ENCODE data around the gene FAM107B. TPM values are rescaled to one million over a fixed set of nuclear protein-coding genes. Genes with fewer than 3 reads are reported as not detected.

FAM107B gene
- total RNA-seq, 1 donor from 2014 or later: 156 TPM

- Mint-ChIP-seq H3K4me3 (peak overlapping the region; percentile 27), H3K36me3 (ENCODE audit: low read depth) (peaks cover 11% of the 10 kb centered on the region), H3K27ac (peak overlapping the region; percentile 69), H3K9me3 (peaks cover 32% of the 10 kb centered on the region), H3K4me1 (ENCODE audit: low read depth) (peaks cover 36% of the 10 kb centered on the region), H3K27me3 (ENCODE audit: insufficient read depth) (no peaks in the 10 kb centered on the region)
- intact Hi-C loops (cut with micrococcal nuclease): loop anchor here (2.0 kb wide), 1 partner anchor 84 kb away; no protein-coding TSS in a partner anchor
- no peak for DNase-seq (ENCODE audit: low spot score)
Measured at GRCh38 chr10:14742382-14742781, 32.3 kb downstream of the FAM107B start.

- Mint-ChIP-seq H3K9me3 (peaks cover 23% of the 10 kb centered on the region), H3K36me3 (ENCODE audit: low read depth) (peaks cover 11% of the 10 kb centered on the region), H3K4me3 (no peak overlapping the region), H3K27me3 (ENCODE audit: insufficient read depth) (no peaks in the 10 kb centered on the region), H3K27ac (peak overlapping the region; percentile 24), H3K4me1 (ENCODE audit: low read depth) (peaks cover 36% of the 10 kb centered on the region)
- no peak for DNase-seq (ENCODE audit: low spot score)
- intact Hi-C loops (cut with micrococcal nuclease): no loop called here
Measured at GRCh38 chr10:14740684-14741247, 33.9 kb downstream of the FAM107B start.

GRCh38 chr10:14737808-14738545, 36.7 kb downstream of the FAM107B start:
- Mint-ChIP-seq H3K4me3 (no peak overlapping the region), H3K27ac (no peak overlapping the region), H3K9me3 (peaks cover 11% of the 10 kb centered on the region), H3K27me3 (ENCODE audit: insufficient read depth) (no peaks in the 10 kb centered on the region), H3K4me1 (ENCODE audit: low read depth) (peaks cover 21% of the 10 kb centered on the region), H3K36me3 (ENCODE audit: low read depth) (peaks cover 7% of the 10 kb centered on the region)
- intact Hi-C loops (cut with micrococcal nuclease): no loop called here
- DNase-seq (ENCODE audit: low spot score): no peak

- peaks cover 15% of the 10 kb centered on the region for H3K4me1 Mint-ChIP-seq (ENCODE audit: low read depth)
- no peak for DNase-seq (ENCODE audit: low spot score)
- H3K9me3 Mint-ChIP-seq: peaks cover 6% of the 10 kb centered on the region
- peaks cover 5% of the 10 kb centered on the region for H3K36me3 Mint-ChIP-seq (ENCODE audit: low read depth)
- no peak overlapping the region for H3K27ac Mint-ChIP-seq
- no peaks in the 10 kb centered on the region for H3K27me3 Mint-ChIP-seq (ENCODE audit: insufficient read depth)
- intact Hi-C loops (cut with micrococcal nuclease): no loop called here
- no peak overlapping the region for H3K4me3 Mint-ChIP-seq
Measured at GRCh38 chr10:14736600-14737081, 38.1 kb downstream of the FAM107B start.

GRCh38 chr10:14736043-14736442, 38.7 kb downstream of the FAM107B start:
- no peak overlapping the region for H3K4me3 Mint-ChIP-seq
- H3K36me3 Mint-ChIP-seq (ENCODE audit: low read depth): peaks cover 2% of the 10 kb centered on the region
- H3K27ac Mint-ChIP-seq: peak overlapping the region; percentile 25
- H3K27me3 Mint-ChIP-seq (ENCODE audit: insufficient read depth): no peaks in the 10 kb centered on the region
- peaks cover 13% of the 10 kb centered on the region for H3K4me1 Mint-ChIP-seq (ENCODE audit: low read depth)
- no peak for DNase-seq (ENCODE audit: low spot score)
- H3K9me3 Mint-ChIP-seq: peaks cover 6% of the 10 kb centered on the region
- intact Hi-C loops (cut with micrococcal nuclease): no loop called here

- Mint-ChIP-seq H3K4me3 (no peak overlapping the region), H3K27ac (no peak overlapping the region), H3K27me3 (ENCODE audit: insufficient read depth) (peaks cover 2% of the 10 kb centered on the region), H3K4me1 (ENCODE audit: low read depth) (no peaks in the 10 kb centered on the region), H3K9me3 (peaks cover 14% of the 10 kb centered on the region), H3K36me3 (ENCODE audit: low read depth) (peaks cover 4% of the 10 kb centered on the region)
- DNase-seq (ENCODE audit: low spot score): no peak
- intact Hi-C loops (cut with micrococcal nuclease): no loop called here
Measured at GRCh38 chr10:14731875-14732512, 42.7 kb downstream of the FAM107B start.

GRCh38 chr10:14728346-14728745, 46.4 kb downstream of the FAM107B start:
- peaks cover 12% of the 10 kb centered on the region for H3K4me1 Mint-ChIP-seq (ENCODE audit: low read depth)
- peaks cover 14% of the 10 kb centered on the region for H3K9me3 Mint-ChIP-seq
- intact Hi-C loops (cut with micrococcal nuclease): no loop called here
- peaks cover 4% of the 10 kb centered on the region for H3K27me3 Mint-ChIP-seq (ENCODE audit: insufficient read depth)
- peaks cover 4% of the 10 kb centered on the region for H3K36me3 Mint-ChIP-seq (ENCODE audit: low read depth)
- no peak overlapping the region for H3K4me3 Mint-ChIP-seq
- no peak overlapping the region for H3K27ac Mint-ChIP-seq
- no peak for DNase-seq (ENCODE audit: low spot score)

GRCh38 chr10:14727924-14728323, 46.8 kb downstream of the FAM107B start:
- Mint-ChIP-seq H3K27ac (no peak overlapping the region), H3K9me3 (peaks cover 14% of the 10 kb centered on the region), H3K4me3 (no peak overlapping the region), H3K4me1 (ENCODE audit: low read depth) (peaks cover 16% of the 10 kb centered on the region), H3K36me3 (ENCODE audit: low read depth) (peaks cover 4% of the 10 kb centered on the region), H3K27me3 (ENCODE audit: insufficient read depth) (peaks cover 4% of the 10 kb centered on the region)
- intact Hi-C loops (cut with micrococcal nuclease): no loop called here
- DNase-seq (ENCODE audit: low spot score): no peak

- Mint-ChIP-seq H3K36me3 (ENCODE audit: low read depth) (peaks cover 4% of the 10 kb centered on the region), H3K4me3 (no peak overlapping the region), H3K9me3 (peaks cover 14% of the 10 kb centered on the region), H3K27me3 (ENCODE audit: insufficient read depth) (peaks cover 4% of the 10 kb centered on the region), H3K4me1 (ENCODE audit: low read depth) (peaks cover 21% of the 10 kb centered on the region), H3K27ac (peak overlapping the region; percentile 52)
- intact Hi-C loops (cut with micrococcal nuclease): no loop called here
- DNase-seq (ENCODE audit: low spot score): no peak
Measured at GRCh38 chr10:14727465-14727864, 47.2 kb downstream of the FAM107B start.

GRCh38 chr10:14724931-14725330, 49.8 kb downstream of the FAM107B start:
- Mint-ChIP-seq H3K4me3 (no peak overlapping the region), H3K27ac (no peak overlapping the region), H3K27me3 (ENCODE audit: insufficient read depth) (peaks cover 4% of the 10 kb centered on the region), H3K36me3 (ENCODE audit: low read depth) (peaks cover 4% of the 10 kb centered on the region), H3K4me1 (ENCODE audit: low read depth) (peaks cover 25% of the 10 kb centered on the region), H3K9me3 (peaks cover 14% of the 10 kb centered on the region)
- no peak for DNase-seq (ENCODE audit: low spot score)
- intact Hi-C loops (cut with micrococcal nuclease): no loop called here

- intact Hi-C loops (cut with micrococcal nuclease): no loop called here
- peak; percentile 26 for DNase-seq (ENCODE audit: low spot score)
- H3K4me1 Mint-ChIP-seq (ENCODE audit: low read depth): peaks cover 25% of the 10 kb centered on the region
- no peak overlapping the region for H3K4me3 Mint-ChIP-seq
- H3K27ac Mint-ChIP-seq: peak overlapping the region; percentile 40
- H3K27me3 Mint-ChIP-seq (ENCODE audit: insufficient read depth): peaks cover 4% of the 10 kb centered on the region
- peaks cover 4% of the 10 kb centered on the region for H3K36me3 Mint-ChIP-seq (ENCODE audit: low read depth)
- H3K9me3 Mint-ChIP-seq: peaks cover 8% of the 10 kb centered on the region
Measured at GRCh38 chr10:14723052-14723689, 51.5 kb downstream of the FAM107B start.

GRCh38 chr10:14717552-14717951, 57.1 kb downstream of the FAM107B start:
- intact Hi-C loops (cut with micrococcal nuclease): no loop called here
- no peaks in the 10 kb centered on the region for H3K36me3 Mint-ChIP-seq (ENCODE audit: low read depth)
- H3K9me3 Mint-ChIP-seq: peaks cover 11% of the 10 kb centered on the region
- peaks cover 5% of the 10 kb centered on the region for H3K4me1 Mint-ChIP-seq (ENCODE audit: low read depth)
- H3K27ac Mint-ChIP-seq: no peak overlapping the region
- no peaks in the 10 kb centered on the region for H3K27me3 Mint-ChIP-seq (ENCODE audit: insufficient read depth)
- H3K4me3 Mint-ChIP-seq: no peak overlapping the region
- no peak for DNase-seq (ENCODE audit: low spot score)

GRCh38 chr10:14712991-14713424, 61.7 kb downstream of the FAM107B start:
- DNase-seq (ENCODE audit: low spot score): no peak
- Mint-ChIP-seq H3K27ac (no peak overlapping the region), H3K4me3 (no peak overlapping the region), H3K9me3 (peaks cover 15% of the 10 kb centered on the region), H3K36me3 (ENCODE audit: low read depth) (no peaks in the 10 kb centered on the region), H3K27me3 (ENCODE audit: insufficient read depth) (no peaks in the 10 kb centered on the region), H3K4me1 (ENCODE audit: low read depth) (no peaks in the 10 kb centered on the region)
- intact Hi-C loops (cut with micrococcal nuclease): no loop called here

Data from activated T-helper 1 cell treated with anti-CD3 and anti-CD28 coated beads, Interleukin-12 subunit alpha, Interleukin-12 subunit beta, Interleukin-2, Interleukin-4 antibody, amounts not matched to agents 30 ng/mL and 10 ng/mL and 1 ng/mL, durations not matched to agents 14 hours and 24 hours and 36 hours (primary cell).